GM15510 (cell line): ENCODE measurements around the gene REPS2.

ENCODE experiments used
- POLR2A ChIP-seq: IDR thresholded peaks from 3 replicates; pipeline ENCODE4 v1.6.1; 2011; ENCODE audit warnings: borderline replicate concordance; ENCODE audit not compliant: insufficient read length; ENCODE audit errors: extremely low read depth

Gene REPS2

DNA sequence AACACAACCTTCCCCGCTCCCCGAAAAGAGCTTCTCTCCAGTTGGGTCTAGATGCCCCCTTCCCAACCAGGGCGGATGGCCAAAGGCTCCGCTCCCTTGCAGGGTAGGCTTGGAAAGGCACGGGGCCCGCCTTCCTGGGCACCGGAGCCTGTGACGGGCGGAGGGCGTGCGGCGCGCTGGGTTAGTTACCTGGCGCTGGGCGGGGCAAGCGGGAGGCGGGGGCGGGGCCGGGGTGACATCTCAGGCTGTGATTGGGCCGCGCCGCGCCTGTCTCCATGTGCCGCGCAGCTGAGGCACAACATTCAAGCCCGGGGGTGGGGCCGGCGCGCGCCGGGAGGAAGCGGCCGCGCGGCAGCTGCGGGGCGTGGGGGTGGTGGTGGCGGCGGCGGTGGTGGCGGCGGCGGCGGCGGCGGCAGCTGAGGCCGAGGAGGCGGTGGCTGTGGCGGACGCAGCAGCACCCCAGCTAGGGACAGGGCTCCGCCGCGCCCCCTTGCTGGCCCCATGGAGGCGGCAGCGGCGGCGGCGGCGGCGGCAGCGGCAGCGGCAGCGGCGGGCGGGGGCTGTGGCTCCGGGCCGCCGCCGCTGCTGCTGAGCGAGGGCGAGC lies at the start of gene REPS2:
REPS2 (plus strand) TSS at position 298 of the 604 bp plus-strand sequence; CDS start at position 502, 204 bp downstream.
- TF ChIP-seq POLR2A = no peak

DNA sequence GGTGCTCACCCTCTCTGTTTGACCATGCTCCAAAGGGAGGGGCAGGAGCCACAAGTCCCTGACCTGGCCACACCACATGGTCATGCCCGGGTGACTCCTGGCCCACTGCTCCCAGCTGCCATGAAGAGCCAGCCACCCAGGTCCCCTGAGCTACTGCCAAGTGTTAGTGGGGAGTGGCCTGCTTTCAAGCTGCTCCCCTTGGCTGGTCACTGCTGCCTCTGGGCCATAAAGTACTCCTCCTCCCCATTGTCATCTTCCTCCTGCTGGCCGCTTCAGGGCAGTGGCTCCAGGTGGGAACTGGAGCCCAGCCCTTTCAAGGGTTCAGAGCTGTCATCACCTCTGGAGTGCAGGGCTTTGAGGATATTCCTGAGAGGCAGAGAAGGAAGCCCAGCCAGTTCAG lies 49.0 kb upstream of the REPS2 start:
- TF ChIP-seq POLR2A = no peak

DNA sequence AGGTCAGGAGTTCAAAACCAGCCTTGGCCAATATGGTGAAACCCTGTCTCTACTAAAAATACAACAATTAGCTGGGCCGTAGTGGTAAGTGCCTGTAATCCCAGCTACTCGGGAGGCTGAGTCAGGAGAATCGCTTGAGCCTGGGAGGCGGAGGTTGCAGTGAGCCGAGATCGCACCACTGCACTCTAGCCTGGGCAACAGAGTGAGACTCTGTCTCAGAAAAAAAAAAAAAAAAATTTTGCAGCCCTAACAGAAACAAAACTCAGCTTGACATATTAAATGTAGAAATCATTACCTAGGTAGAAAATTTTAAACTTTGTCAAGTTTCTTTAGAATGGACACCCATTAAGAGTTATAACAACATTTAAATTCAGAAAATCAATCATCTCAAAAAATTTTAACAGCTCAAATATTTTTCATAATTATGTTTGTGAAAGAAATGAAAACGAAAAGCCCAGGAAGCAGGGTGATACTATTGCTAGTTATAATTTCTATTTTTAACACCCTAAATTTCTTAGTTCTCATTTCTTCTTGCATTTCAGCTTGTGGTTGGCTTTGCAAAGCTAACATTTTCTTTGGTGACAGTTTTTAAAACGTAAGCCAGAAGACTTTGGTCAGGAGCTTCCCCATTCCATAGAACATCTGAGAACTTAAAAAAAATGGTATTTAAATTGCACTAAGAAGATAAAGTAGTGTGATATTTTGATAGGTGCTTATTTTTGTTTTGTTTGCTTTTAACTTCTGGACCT lies 43.0 kb upstream of the REPS2 start:
- no peak for TF ChIP-seq POLR2A

- no peak for TF ChIP-seq POLR2A
Observed at GRCh38 chrX:16910376-16910775, 36.1 kb upstream of the REPS2 start.

DNA sequence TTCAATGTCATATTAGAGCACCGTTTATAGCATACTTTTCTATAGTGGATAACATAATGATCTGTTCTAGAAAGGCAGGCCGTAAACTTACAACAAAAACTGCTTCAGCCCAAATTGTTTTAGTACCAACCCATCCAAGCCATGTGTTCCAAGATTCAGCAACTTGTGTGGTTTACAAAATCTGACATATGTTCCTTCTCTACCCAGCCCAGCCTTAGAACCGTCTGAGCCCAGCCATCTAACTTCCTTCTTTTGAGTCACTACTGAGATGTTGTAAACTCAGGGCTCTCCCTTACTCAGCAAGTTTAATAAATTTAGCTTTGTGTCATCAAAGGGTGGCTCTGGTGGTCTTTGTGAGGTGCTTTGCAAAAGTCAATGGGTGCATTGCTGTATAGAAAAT lies 32.4 kb upstream of the REPS2 start:
- TF ChIP-seq POLR2A = no peak

DNA sequence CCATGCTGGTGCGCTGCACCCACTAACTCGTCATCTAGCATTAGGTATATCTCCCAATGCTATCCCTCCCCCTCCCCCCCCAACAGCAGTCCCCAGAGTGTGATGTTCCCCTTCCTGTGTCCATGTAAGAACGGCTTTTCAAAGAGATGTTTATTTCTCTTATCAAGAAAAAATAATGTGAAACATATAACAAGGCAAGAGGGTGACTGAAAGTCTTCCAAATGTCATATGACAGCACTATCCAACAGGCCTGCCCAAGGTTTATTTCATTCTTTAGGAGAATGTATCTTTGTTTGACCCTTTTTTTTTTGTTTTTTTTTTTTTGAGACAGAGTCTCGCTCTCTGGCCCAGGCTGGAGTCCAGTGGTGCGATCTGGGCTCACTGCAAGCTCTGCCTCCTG lies 29.9 kb upstream of the REPS2 start:
- TF ChIP-seq POLR2A = no peak

GRCh38 chrX:16917120-16917519 lies 29.3 kb upstream of the REPS2 start:
- TF ChIP-seq POLR2A = no peak

DNA sequence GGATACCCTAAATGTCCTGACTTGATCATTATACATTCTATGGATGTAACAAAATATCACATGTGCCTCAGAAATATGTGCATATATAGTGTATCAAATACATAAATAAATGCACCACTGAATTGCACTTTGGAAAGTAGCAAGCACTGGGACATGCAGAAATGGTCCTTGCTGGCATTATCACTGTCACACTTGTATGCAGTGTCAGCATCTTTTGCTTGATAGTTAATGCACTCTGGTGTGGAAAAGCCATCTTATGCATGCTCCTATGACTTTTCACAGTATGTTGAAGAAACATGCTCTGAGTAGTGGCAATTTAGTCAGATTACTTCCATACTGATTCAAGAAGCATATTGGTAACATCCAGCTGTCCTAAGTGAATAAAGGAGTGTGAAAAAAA lies 27.5 kb upstream of the REPS2 start:
- TF ChIP-seq POLR2A = no peak

DNA sequence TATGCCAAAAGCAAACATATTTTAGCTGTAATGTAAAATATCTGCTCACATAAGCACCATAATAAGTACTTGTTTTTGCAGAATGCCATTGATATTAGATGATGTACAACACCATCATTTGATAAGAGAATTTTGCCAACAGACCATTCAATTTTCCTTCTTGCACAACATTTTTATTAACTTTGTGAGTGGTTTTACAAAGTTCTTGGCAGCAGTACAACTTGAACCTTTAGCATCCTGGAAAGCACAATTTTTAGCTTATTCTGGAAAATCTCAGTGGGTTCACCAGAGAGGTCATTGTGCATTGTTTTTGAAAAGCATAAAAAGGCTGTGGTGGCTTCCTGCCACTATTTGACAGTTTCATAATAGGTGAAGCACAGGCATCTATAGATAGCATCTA lies 26.4 kb upstream of the REPS2 start:
- TF ChIP-seq POLR2A = no peak

DNA sequence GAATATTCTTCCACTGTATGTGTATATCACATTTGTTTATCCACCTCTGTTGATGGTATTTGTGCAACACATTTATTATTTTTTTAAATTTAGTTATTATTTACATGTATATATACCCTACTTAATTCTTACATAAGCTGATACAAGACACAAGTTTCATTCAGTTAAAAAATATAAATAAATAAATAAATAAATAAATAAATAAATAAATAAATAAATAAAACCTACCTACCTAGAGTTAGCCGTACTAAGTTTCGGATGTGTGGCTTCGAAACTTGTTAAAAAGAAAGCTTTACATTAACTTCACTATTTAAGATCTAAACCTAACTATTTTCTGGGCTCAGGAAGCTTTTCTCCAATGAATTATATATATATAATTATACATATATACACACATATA lies 23.3 kb upstream of the REPS2 start:
- TF ChIP-seq POLR2A = no peak

GRCh38 chrX:16924631-16925480 lies 21.6 kb upstream of the REPS2 start:
- TF ChIP-seq POLR2A = no peak

DNA sequence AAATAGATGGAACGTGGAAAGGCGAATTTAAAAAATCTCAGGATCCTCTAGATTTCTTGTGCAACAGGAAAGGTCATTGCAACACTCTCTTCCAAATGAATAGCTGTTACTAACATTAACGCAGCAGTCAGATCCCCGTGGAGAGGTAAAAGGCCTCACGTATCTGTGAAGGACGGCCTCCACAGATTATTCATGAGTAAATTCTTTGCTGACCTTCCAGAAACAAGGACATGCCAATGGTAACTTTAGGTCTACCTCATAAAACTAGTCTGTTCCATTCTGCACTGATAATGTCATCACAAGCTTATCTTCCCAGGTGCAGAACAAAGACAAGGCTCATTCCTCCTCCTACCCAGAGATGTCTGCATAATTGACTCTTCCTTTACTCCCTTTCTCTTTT lies 16.1 kb upstream of the REPS2 start:
- no peak for TF ChIP-seq POLR2A

DNA sequence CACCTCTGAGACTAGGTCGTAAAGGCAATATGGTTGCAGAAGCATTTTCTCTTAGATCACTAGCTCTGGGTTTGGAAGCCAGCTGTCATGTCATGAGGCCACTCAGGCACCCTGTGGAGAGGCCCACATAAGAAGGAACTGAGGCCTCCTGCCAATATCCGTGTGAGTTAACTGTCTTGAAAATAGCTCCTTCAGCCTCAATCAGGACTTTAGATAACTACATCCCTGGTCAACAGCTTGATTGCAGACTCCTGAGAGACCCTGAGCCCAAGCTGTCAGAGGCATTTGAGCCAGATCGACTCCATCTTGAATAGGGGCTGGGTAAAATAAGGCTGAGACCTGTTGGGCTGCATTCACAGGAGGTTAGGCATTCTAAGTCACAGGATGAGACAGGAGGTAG lies 15.1 kb upstream of the REPS2 start:
- no peak for TF ChIP-seq POLR2A

DNA sequence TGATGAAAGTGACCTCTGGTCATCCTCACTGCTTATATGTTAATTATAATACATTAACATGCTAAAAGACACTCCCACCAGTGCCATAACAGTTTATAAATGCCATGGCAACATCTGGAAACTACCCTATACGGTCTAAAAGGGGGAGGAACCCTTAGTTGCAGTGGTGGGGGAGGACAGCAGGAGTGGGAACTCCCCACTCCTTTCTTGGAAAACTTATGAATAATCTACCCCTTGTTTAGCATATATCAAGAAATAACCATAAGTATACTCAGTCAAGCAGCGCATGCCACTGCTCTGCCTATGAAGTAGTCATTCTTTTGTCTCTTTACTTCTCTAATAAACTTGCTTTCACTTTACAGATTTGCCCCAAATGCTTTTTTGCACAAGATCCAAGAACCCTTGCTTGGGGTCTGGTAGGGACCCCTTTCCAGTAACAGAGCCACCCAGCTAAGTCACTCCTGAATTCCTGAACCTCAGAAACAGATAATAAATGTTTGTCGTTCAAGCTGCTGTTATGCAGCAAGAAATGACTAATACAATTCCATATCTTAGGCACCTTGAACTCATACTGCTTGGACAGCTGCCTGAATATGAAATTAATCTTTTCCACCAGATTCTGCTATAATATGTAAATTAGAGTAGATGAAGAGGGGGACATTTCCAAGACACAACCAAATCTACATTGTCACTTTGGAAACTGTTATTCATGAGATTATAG lies 14.4 kb upstream of the REPS2 start:
- TF ChIP-seq POLR2A = no peak

- no peak for TF ChIP-seq POLR2A
Observed at GRCh38 chrX:16934185-16934584, 12.3 kb upstream of the REPS2 start.
